HEK293T (cell line): ENCODE results near the gene SLC35E2B.
"Not testable (repeated sequence)": the region's sequence is repeated elsewhere in the genome, so short reads cannot be mapped to it uniquely, and the experiment has no call there.

Source experiments
- BHLHE40 ChIP-seq: fragments of 450-650 bp; IDR thresholded peaks from 2 replicates; pipeline ENCODE4 v1.6.1; 2016; ENCODE audit warnings: mild to moderate bottlenecking, moderate library complexity, borderline replicate concordance
- CTBP1 ChIP-seq: fragments of 450-650 bp; IDR thresholded peaks from 2 replicates; pipeline ENCODE4 v1.6.1; 2016; ENCODE audit warnings: borderline replicate concordance
- ELF4 ChIP-seq: fragments of 450-650 bp; IDR thresholded peaks from 2 replicates; pipeline ENCODE4 v1.6.1; 2017; ENCODE audit warnings: antibody characterized with exemption
- FOXA1 ChIP-seq: fragments of 450-650 bp; IDR thresholded peaks from 2 replicates; pipeline ENCODE4 v1.6.1; 2016; ENCODE audit warnings: mild to moderate bottlenecking
- FOXK2 ChIP-seq: fragments of 450-650 bp; IDR thresholded peaks from 2 replicates; pipeline ENCODE4 v1.6.1; 2016; ENCODE audit warnings: mild to moderate bottlenecking
- FOXM1 ChIP-seq: fragments of 450-650 bp; IDR thresholded peaks from 2 replicates; pipeline ENCODE4 v1.6.1; 2017; ENCODE audit warnings: mild to moderate bottlenecking, borderline replicate concordance
- HDGF ChIP-seq: fragments of 450-650 bp; IDR thresholded peaks from 2 replicates; pipeline ENCODE4 v1.6.1; 2017; ENCODE audit warnings: antibody characterized with exemption, borderline replicate concordance
- NFRKB ChIP-seq: fragments of 450-650 bp; IDR thresholded peaks from 2 replicates; pipeline ENCODE4 v1.6.1; 2016; ENCODE audit warnings: mild to moderate bottlenecking, moderate library complexity
- PKNOX1 ChIP-seq: fragments of 450-650 bp; IDR thresholded peaks from 2 replicates; pipeline ENCODE4 v1.6.1; 2016
- SP1 ChIP-seq: fragments of 450-650 bp; IDR thresholded peaks from 2 replicates; pipeline ENCODE4 v1.6.1; 2017
- SUZ12 ChIP-seq: fragments of 450-650 bp; IDR thresholded peaks from 2 replicates; pipeline ENCODE4 v1.6.1; 2016; ENCODE audit warnings: mild to moderate bottlenecking
- TARDBP ChIP-seq: fragments of 450-650 bp; IDR thresholded peaks from 2 replicates; pipeline ENCODE4 v1.6.1; 2016
- ZNF384 ChIP-seq: fragments of 450-650 bp; IDR thresholded peaks from 2 replicates; pipeline ENCODE4 v1.6.1; 2016

- not testable (repeated sequence) for TF ChIP-seq FOXA1, ELF4, SUZ12, HDGF, ZNF384, SP1, PKNOX1, FOXK2, BHLHE40, CTBP1, NFRKB, FOXM1, TARDBP
These were observed 6.5 kb upstream of the SLC35E2B start for GRCh38 chr1:1699061-1699460.
